ENCODE data around the gene UGT2B10.
"Not testable (repeated sequence)": the region's sequence is repeated elsewhere in the genome, so short reads cannot be mapped to it uniquely, and the experiment has no call there.

The UGT2B10 gene

GRCh38 chr4:68815617-68816409 is at the start of gene UGT2B10:
Gene UGT2B10 (plus strand): TSS chr4:68815994. CDS start chr4:68816020, 26 bp downstream.
- not testable (repeated sequence) for DNase-seq

- DNase-seq, result not testable (repeated sequence)
These were observed 44.0 kb upstream of the UGT2B10 start for GRCh38 chr4:68771836-68772235.

- DNase-seq, result no peak
These were observed 42.1 kb upstream of the UGT2B10 start for GRCh38 chr4:68773699-68774098.

GRCh38 chr4:68780232-68780631 is 35.6 kb upstream of the UGT2B10 start:
- DNase-seq, result no peak

GRCh38 chr4:68797048-68797447 is 18.7 kb upstream of the UGT2B10 start:
- DNase-seq, result no peak

- no peak for DNase-seq
These were observed 18.2 kb upstream of the UGT2B10 start for GRCh38 chr4:68797618-68798017.

GRCh38 chr4:68803013-68803412 is 12.8 kb upstream of the UGT2B10 start:
- DNase-seq, result no peak

- DNase-seq, result no peak
These were observed 7.7 kb upstream of the UGT2B10 start for GRCh38 chr4:68808060-68808459.

GRCh38 chr4:68810919-68811318 is 4.9 kb upstream of the UGT2B10 start:
- DNase-seq, result no peak

GRCh38 chr4:68816410-68817265 is 844 bp downstream of the UGT2B10 start:
- not testable (repeated sequence) for DNase-seq

GRCh38 chr4:68817386-68817785 is 1.6 kb downstream of the UGT2B10 start:
- no peak for DNase-seq

- not testable (repeated sequence) for DNase-seq
These were observed 2.3 kb downstream of the UGT2B10 start for GRCh38 chr4:68818030-68818462.

- no peak for DNase-seq
These were observed 15.8 kb downstream of the UGT2B10 start for GRCh38 chr4:68831642-68832041.

- no peak for DNase-seq
These were observed 34.5 kb downstream of the UGT2B10 start for GRCh38 chr4:68850293-68850692.

GRCh38 chr4:68855771-68856170 is 40.0 kb downstream of the UGT2B10 start:
- no peak for DNase-seq

GRCh38 chr4:68858039-68858438 is 42.2 kb downstream of the UGT2B10 start:
- no peak for DNase-seq

- DNase-seq, result no peak
These were observed 43.9 kb downstream of the UGT2B10 start for GRCh38 chr4:68859655-68860054.

GRCh38 chr4:68861057-68861456 is 45.3 kb downstream of the UGT2B10 start:
- DNase-seq, result no peak

GRCh38 chr4:68864438-68865187 is 48.8 kb downstream of the UGT2B10 start:
- no peak for DNase-seq

GRCh38 chr4:68865188-68865638 is 49.4 kb downstream of the UGT2B10 start:
- DNase-seq, result no peak

- no peak for DNase-seq
These were observed 50.0 kb downstream of the UGT2B10 start for GRCh38 chr4:68865760-68866159.

GRCh38 chr4:68869274-68869773 is 53.5 kb downstream of the UGT2B10 start:
- no peak for DNase-seq
